Measurements from ENCODE around the gene APBA2. TPM values are rescaled to one million over a fixed set of nuclear protein-coding genes. Genes with fewer than 3 reads are reported as not detected.

Gene APBA2
- total and polyA plus RNA-seq, 10 of the 15 experiments (the other 5 are each of a cell fraction or from before 2014, with no cell fraction given), result 0.06 to 0.26 (median 0.07) TPM; not detected in 7

DNA sequence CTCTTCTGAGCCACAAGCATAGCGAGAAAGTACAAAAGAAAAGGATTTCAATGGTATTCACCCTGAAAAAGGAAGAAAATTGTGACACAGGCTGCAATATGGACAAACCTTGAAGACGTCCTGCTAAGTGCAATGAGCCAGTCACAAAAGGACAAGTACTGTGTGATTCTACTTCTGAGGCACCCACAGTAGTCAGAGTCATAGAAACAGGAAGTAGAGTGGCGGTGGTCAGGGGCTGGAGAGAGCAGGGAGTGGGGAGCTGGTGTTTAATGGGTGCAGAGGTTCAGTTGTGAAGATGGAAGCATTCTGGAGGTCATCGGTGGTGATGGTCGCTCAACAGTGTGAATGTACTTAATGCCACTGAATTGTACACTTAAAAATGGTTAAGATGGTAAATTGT is 180.5 kb downstream of the APBA2 start:
- Histone ChIP-seq H3K4me1 (ENCODE audit: control insufficient read depth, insufficient read depth, low read length) (no peaks in the 10 kb centered on the region), H4K20me1 (ENCODE audit: control insufficient read depth, insufficient read depth) (no peaks in the 10 kb centered on the region), H3K27me3 (replicated peaks in 1 of 2; ENCODE audit: control insufficient read depth in 2 of 2, insufficient read depth in 2 of 2, low read length in 1 of 2) (no peaks in the 10 kb centered on the region), H3K4me3 (no peak overlapping the region), H3K9me3 (replicated peaks; ENCODE audit: control insufficient read depth, insufficient read depth, low read length) (no peaks in the 10 kb centered on the region), H3K4me2 (ENCODE audit: control insufficient read depth, insufficient read depth) (no peak overlapping the region), H3K27ac (ENCODE audit: control insufficient read depth, insufficient read depth) (no peak overlapping the region), H3K79me2 (ENCODE audit: control insufficient read depth, insufficient read depth, low read length) (no peaks in the 10 kb centered on the region), H2AFZ (ENCODE audit: control insufficient read depth, low read depth, low read length) (no peak overlapping the region), H3K9ac (ENCODE audit: control insufficient read depth, insufficient read depth, low read length) (no peak overlapping the region), H3K36me3 (ENCODE audit: control insufficient read depth in 2 of 2, insufficient read depth in 2 of 2, low read length in 1 of 2) (no peaks in the 10 kb centered on the region)
- SMC1A ChIA-PET (ENCODE audit: uncharacterized antibody, unreplicated experiment), result no interaction called here
- TF ChIP-seq POLR2AphosphoS5 (IDR thresholded peaks at IDR 0.05; ENCODE audit: low read length) (no peak), GABPA (IDR thresholded peaks at IDR 0.05; ENCODE audit: low read depth) (no peak), NBN (IDR thresholded peaks at IDR 0.05) (no peak)
- TF ChIP-seq, protein P1, sequence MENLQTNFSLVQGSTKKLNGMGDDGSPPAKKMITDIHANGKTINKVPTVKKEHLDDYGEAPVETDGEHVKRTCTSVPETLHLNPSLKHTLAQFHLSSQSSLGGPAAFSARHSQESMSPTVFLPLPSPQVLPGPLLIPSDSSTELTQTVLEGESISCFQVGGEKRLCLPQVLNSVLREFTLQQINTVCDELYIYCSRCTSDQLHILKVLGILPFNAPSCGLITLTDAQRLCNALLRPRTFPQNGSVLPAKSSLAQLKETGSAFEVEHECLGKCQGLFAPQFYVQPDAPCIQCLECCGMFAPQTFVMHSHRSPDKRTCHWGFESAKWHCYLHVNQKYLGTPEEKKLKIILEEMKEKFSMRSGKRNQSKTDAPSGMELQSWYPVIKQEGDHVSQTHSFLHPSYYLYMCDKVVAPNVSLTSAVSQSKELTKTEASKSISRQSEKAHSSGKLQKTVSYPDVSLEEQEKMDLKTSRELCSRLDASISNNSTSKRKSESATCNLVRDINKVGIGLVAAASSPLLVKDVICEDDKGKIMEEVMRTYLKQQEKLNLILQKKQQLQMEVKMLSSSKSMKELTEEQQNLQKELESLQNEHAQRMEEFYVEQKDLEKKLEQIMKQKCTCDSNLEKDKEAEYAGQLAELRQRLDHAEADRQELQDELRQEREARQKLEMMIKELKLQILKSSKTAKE (IDR thresholded peaks at IDR 0.05; ENCODE audit: low read depth, poor library complexity, severe bottlenecking), result no peak
- intact Hi-C loops (cut with micrococcal nuclease; ENCODE audit: unreplicated experiment), result no loop called here
- ATAC-seq (no peak), DNase-seq (ENCODE audit: low read depth, low spot score) (no peak), FAIRE-seq (no peak)
- BruUV-seq (replicated peaks), result no TSS peak
- CTCF ChIA-PET, result no interaction called here
- in situ Hi-C loops (cut with MboI), result no loop called here
- RAD21 ChIA-PET (ENCODE audit: unreplicated experiment), result no interaction called here
- 38% methylated on average over 5 of the region's 5 CpGs for WGBS (ENCODE audit: insufficient coverage, insufficient replicate concordance, low lambda C conversion rate, missing lambda C conversion rate)
- POLR2A ChIA-PET, result no interaction called here

DNA sequence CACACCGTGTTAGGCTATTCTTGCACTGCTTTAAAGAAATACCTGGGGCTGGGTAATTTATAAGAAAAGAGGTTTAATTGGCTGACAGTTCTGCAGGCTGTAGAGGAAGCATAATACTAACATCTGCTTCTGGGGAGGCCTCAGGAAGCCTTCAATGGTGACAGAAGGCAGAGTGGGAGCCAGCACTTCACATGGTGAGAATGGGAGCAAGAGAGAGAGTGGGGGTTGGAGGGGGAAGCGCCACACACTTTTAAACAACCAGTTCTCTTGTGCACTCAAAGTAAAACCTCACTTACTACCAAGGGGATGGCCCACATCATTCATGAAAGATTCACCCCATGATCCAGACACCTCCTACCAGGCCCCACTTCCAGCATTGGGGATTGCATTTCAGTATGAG is 181.1 kb downstream of the APBA2 start:
- FAIRE-seq (no peak), DNase-seq (ENCODE audit: low read depth, low spot score) (no peak), ATAC-seq (no peak)
- no peaks in the 10 kb centered on the region for H3K79me2 ChIP-seq (ENCODE audit: control insufficient read depth, insufficient read depth, low read length)
- no peak overlapping the region for H3K9ac ChIP-seq (ENCODE audit: control insufficient read depth, insufficient read depth, low read length)
- no peak overlapping the region for H3K27ac ChIP-seq (ENCODE audit: control insufficient read depth, insufficient read depth)
- CTCF ChIA-PET, result no interaction called here
- H4K20me1 ChIP-seq (ENCODE audit: control insufficient read depth, insufficient read depth), result no peaks in the 10 kb centered on the region
- WGBS (ENCODE audit: insufficient coverage, insufficient replicate concordance, low lambda C conversion rate, missing lambda C conversion rate), result 36% methylated on average over 2 of the region's 2 CpGs
- H3K4me1 ChIP-seq (ENCODE audit: control insufficient read depth, insufficient read depth, low read length), result no peaks in the 10 kb centered on the region
- intact Hi-C loops (cut with micrococcal nuclease; ENCODE audit: unreplicated experiment), result no loop called here
- no peaks in the 10 kb centered on the region for H3K9me3 ChIP-seq (replicated peaks; ENCODE audit: control insufficient read depth, insufficient read depth, low read length)
- no peak overlapping the region for H3K4me3 ChIP-seq
- in situ Hi-C loops (cut with MboI), result no loop called here
- no peak overlapping the region for H3K4me2 ChIP-seq (ENCODE audit: control insufficient read depth, insufficient read depth)
- H3K27me3 ChIP-seq (replicated peaks in 1 of 2; ENCODE audit: control insufficient read depth in 2 of 2, insufficient read depth in 2 of 2, low read length in 1 of 2), result no peaks in the 10 kb centered on the region
- RAD21 ChIA-PET (ENCODE audit: unreplicated experiment), result no interaction called here
- H3K36me3 ChIP-seq (ENCODE audit: control insufficient read depth in 2 of 2, insufficient read depth in 2 of 2, low read length in 1 of 2), result no peaks in the 10 kb centered on the region
- POLR2A ChIA-PET, result no interaction called here
- SMC1A ChIA-PET (ENCODE audit: uncharacterized antibody, unreplicated experiment), result no interaction called here
- BruUV-seq (replicated peaks), result no TSS peak
- no peak overlapping the region for H2AFZ ChIP-seq (ENCODE audit: control insufficient read depth, low read depth, low read length)
- TF ChIP-seq, protein P2, sequence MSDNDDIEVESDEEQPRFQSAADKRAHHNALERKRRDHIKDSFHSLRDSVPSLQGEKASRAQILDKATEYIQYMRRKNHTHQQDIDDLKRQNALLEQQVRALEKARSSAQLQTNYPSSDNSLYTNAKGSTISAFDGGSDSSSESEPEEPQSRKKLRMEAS (IDR thresholded peaks at IDR 0.05; ENCODE audit: low read depth, low read length), result no peak
- TF ChIP-seq IRF4 (IDR thresholded peaks at IDR 0.05; ENCODE audit: low read depth, low read length) (no peak), PML (IDR thresholded peaks at IDR 0.05; ENCODE audit: low read length) (no peak), KDM1A (IDR thresholded peaks at IDR 0.05; ENCODE audit: borderline replicate concordance) (no peak), ZNF24 (IDR thresholded peaks at IDR 0.05) (no peak), TBL1XR1 (IDR thresholded peaks at IDR 0.05; ENCODE audit: low read depth, low read length) (no peak), SMC3 (IDR thresholded peaks at IDR 0.05; ENCODE audit: borderline replicate concordance, low read length) (no peak)
- TF ChIP-seq, protein P3, sequence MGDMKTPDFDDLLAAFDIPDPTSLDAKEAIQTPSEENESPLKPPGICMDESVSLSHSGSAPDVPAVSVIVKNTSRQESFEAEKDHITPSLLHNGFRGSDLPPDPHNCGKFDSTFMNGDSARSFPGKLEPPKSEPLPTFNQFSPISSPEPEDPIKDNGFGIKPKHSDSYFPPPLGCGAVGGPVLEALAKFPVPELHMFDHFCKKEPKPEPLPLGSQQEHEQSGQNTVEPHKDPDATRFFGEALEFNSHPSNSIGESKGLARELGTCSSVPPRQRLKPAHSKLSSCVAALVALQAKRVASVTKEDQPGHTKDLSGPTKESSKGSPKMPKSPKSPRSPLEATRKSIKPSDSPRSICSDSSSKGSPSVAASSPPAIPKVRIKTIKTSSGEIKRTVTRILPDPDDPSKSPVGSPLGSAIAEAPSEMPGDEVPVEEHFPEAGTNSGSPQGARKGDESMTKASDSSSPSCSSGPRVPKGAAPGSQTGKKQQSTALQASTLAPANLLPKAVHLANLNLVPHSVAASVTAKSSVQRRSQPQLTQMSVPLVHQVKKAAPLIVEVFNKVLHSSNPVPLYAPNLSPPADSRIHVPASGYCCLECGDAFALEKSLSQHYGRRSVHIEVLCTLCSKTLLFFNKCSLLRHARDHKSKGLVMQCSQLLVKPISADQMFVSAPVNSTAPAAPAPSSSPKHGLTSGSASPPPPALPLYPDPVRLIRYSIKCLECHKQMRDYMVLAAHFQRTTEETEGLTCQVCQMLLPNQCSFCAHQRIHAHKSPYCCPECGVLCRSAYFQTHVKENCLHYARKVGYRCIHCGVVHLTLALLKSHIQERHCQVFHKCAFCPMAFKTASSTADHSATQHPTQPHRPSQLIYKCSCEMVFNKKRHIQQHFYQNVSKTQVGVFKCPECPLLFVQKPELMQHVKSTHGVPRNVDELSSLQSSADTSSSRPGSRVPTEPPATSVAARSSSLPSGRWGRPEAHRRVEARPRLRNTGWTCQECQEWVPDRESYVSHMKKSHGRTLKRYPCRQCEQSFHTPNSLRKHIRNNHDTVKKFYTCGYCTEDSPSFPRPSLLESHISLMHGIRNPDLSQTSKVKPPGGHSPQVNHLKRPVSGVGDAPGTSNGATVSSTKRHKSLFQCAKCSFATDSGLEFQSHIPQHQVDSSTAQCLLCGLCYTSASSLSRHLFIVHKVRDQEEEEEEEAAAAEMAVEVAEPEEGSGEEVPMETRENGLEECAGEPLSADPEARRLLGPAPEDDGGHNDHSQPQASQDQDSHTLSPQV (IDR thresholded peaks at IDR 0.05), result no peak
